GM20000 (cell line): Measurements from ENCODE around the gene ELK3.

Experiments
- DNase-seq: peaks from one replicate; pipeline ENCODE4 v3.0.0; 2012; ENCODE audit warnings: low spot score
- TF ChIP-seq, protein P1 (sequence below): IDR thresholded peaks from 2 replicates; pipeline ENCODE4 v1.5.1; 2012; ENCODE audit warnings: mild to moderate bottlenecking, control low read depth; ENCODE audit errors: extremely low read depth, missing control alignments

The ELK3 gene

DNA sequence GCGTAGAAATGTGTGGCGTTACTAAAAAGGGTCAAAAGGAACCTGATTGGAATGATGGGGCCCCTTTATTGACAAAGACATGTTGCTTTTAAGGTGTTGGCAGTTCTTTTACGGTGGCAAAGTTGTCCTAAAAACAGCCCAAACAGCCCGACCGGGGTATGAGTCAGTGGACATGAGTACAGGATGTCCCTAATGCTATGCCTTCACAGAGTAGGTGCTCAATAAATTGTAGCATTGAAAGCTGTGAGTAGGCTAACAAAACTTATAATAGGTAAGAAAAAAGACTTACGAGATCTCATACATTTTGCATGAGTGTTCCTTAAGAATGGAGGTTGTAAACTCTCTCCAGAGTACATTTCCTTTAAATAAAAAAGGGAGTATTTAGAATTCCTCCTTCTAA is 2.6 kb downstream of the ELK3 start:
- TF ChIP-seq, protein P1, sequence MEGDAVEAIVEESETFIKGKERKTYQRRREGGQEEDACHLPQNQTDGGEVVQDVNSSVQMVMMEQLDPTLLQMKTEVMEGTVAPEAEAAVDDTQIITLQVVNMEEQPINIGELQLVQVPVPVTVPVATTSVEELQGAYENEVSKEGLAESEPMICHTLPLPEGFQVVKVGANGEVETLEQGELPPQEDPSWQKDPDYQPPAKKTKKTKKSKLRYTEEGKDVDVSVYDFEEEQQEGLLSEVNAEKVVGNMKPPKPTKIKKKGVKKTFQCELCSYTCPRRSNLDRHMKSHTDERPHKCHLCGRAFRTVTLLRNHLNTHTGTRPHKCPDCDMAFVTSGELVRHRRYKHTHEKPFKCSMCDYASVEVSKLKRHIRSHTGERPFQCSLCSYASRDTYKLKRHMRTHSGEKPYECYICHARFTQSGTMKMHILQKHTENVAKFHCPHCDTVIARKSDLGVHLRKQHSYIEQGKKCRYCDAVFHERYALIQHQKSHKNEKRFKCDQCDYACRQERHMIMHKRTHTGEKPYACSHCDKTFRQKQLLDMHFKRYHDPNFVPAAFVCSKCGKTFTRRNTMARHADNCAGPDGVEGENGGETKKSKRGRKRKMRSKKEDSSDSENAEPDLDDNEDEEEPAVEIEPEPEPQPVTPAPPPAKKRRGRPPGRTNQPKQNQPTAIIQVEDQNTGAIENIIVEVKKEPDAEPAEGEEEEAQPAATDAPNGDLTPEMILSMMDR = no peak
- no peak for DNase-seq

DNA sequence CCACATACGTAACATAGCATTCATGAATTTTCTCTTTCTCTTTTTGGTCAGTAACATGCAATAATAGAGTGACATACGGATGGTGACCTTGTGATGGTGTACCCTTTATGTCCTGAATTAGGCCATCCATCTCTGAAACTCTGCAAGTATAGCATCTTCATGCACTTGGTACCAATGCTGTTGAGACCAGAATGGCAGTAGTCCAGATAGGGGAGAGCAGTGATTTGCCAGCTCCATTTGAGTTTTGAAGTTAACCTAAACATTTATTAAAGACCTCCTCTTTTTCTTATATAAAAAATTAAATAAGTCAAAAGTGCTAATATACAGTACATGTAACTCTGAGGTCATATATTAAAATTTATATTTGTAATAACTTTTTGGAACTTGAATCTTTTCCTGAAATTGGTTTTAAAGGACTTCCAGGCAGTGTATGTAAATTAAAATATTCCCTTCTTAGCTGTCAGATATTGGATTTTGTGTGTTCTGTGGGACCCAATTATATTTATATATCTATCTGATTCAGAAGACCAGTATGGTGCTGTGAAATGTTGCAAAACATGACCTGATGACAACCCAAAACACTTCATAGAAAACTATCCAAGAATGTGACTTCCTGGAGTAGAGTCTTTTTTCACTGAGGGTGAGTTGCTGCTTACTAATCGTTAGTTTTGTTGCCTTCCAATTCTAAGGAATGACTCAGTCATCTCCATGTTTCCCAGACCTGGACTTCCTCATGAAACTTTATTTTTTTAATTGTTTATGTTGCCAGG is 3.5 kb downstream of the ELK3 start:
- DNase-seq = no peak
- TF ChIP-seq, protein P1 = no peak

DNA sequence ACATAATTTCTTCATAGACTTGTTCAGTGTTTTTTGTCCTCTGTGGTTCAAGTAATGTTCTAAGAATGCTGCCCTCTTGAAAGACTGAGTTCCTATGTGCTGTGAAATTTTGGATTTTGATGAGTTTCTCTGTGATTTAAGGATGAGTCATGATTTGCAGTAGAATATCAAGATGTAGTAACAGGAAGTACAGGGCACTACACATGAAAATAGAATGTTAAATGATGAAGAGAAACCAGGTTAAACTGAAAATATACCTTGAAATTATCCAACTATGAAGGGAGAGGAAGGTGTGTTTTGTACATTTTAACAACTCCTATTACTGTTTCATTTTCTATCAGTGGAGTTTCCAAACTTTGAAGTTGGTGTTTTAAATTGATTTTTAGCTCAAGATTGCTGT is 4.8 kb downstream of the ELK3 start:
- TF ChIP-seq, protein P1 = no peak
- DNase-seq = no peak

DNA sequence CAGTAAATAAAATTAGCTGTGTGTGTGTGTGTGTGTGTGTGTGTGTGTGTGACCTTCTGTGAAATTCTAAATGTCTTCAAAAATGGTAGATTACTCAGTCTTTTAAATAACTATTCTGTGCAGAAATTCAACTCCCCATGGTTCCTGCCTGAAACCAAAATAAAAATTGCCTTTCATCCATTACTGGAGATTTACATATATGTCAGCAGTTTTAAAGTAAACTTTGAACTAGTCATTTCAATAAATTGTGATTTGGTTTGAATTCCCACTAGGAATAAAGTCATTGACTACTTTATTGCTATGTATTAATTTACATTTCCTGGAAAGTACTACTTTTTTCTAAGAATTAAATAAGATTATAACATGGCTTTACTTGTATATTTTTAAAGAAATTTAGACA is 5.3 kb downstream of the ELK3 start:
- TF ChIP-seq, protein P1 = no peak
- no peak for DNase-seq

DNA sequence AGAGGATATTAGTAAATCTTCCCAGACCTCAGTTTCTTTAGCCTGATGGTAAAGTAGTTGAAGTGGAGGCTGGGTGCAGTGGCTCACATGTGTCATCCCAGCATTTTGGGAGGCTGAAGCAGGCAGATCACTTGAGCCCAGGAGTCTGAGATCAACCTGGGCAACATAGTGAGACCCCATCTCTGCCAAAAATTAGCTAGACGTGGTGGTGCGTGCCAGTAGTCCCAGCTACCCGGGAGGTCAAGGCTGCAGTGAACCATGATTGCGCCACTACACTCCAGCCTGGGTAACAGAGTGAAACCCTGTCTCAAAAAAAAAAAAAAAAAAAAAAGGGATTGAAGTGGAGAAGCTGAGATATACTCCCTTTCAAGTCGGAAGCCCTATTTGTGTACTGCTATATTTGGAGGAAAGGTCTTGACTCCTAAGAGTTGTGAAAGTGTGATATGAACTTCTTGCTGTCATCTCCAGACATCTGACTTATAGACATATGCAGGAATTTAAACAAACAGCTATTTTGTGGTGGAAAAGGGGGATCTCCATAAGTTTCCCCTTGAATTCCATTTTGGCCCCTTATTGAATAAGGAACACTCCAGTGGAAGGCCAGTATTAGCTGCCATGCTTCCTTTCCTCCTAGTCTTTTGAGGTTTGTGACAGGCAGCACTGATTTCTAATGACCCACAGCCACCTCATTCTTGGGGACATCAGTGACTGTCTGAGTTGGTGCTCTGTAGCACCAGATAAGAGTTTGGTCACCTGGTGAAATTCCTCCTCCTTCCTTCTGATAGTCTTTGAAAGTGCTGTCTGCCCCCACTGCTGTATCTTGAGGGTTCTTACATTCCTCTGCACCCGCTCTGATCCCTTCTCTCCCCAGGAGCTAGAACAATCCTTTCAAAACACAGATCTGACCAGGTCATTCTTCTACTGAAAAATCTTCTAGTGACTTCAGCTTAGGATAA is 7.4 kb downstream of the ELK3 start:
- TF ChIP-seq, protein P1 = no peak

DNA sequence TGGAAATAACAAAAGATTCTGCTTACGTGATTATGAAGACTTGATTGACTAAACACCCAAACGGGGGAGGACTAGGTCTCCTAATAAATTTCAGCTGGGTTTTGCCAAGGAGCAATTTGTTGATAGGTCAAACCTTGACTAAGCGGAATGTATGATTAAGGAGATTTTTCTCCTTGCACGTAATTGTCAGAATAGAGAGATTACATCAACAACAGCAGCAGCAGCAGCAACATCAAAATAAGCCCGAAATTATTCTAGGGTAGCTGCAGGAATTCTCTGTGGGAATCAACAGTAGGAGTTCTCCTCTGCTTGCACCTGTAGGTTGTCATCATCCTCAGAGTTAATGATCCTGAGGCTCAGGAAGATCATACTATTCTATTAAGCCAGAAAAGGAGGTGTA is 10.2 kb downstream of the ELK3 start:
- TF ChIP-seq, protein P1 = no peak

More for the DNA sequence above, 7.4 kb downstream of the ELK3 start:
- DNase-seq = no peak

DNA sequence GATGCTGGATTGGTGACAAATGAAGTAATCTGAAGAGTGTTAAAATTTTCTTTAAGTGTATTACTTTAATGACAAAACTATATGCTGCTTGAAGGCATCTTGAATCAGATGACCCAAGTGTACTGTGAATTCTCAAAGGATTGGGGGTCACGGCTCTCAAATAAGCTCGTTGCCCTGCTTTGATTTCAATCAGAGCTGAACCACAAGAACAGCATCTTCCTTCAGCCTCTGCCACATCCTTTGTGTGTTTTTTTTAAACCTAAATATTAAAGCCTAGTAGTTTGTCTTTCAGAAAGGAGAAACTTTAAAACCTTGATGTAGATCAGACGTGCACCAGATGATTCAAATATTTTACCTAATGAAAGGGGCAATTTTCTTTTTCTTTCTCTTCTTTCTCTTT is 11.7 kb downstream of the ELK3 start:
- no peak for DNase-seq
- TF ChIP-seq, protein P1 = no peak

More for the DNA sequence above, 10.2 kb downstream of the ELK3 start:
- no peak for DNase-seq
